ENCODE measurements around the gene MON1A. TPM values are rescaled to one million over a fixed set of nuclear protein-coding genes. Genes with fewer than 3 reads are reported as not detected.

Gene MON1A
- total and polyA plus RNA-seq, 2 of the 8 experiments (the other 6 are each of a cell fraction or from before 2014, with no cell fraction given), result 10.3 to 14.1 TPM

- TF ChIP-seq GTF2F1 (IDR thresholded peaks at IDR 0.05; ENCODE audit: borderline replicate concordance, low read depth, low read length) (no peak), JUN (IDR thresholded peaks at IDR 0.05; ENCODE audit: low read depth, low read length) (no peak), RBBP5 (IDR thresholded peaks at IDR 0.05; ENCODE audit: borderline replicate concordance, low read depth, low read length) (peak; percentile 78), POU5F1 (IDR thresholded peaks at IDR 0.05; ENCODE audit: low read depth, low read length) (no peak), MAFK (IDR thresholded peaks at IDR 0.05; ENCODE audit: low read depth, low read length) (no peak), CBX8 (IDR thresholded peaks at IDR 0.05; ENCODE audit: borderline replicate concordance, low read depth, low read length) (no peak), USF2 (IDR thresholded peaks at IDR 0.05; ENCODE audit: low read length) (peak; percentile 84), TAF7 (optimal IDR thresholded peaks at IDR 0.05; ENCODE audit: borderline replicate concordance, low read depth, low read length) (no peak), CEBPB (IDR thresholded peaks at IDR 0.05; ENCODE audit: low read depth, low read length) (no peak), SP2 (IDR thresholded peaks at IDR 0.05; ENCODE audit: low read length) (no peak)
These were observed 10.5 kb upstream of the MON1A start, which contains the start of gene RBM6 (continued) for GRCh38 chr3:49939858-49940666.
